Activated CD4-positive, alpha-beta T cell treated with anti-CD3 and anti-CD28 coated beads, Interleukin-2, amount 10 ng/mL, durations not matched to agents 7 days and 5 days (primary cell): ENCODE data around the gene RGMA. TPM values are rescaled to one million over a fixed set of nuclear protein-coding genes. Genes with fewer than 3 reads are reported as not detected.

Source experiments
- CTCF ChIA-PET: fragments of 350-600 bp; sonication (Branson Sonifier 250); formaldehyde crosslinking; loops from one replicate; lab custom pipeline; 2021; ENCODE audit warnings: antibody characterized with exemption; lab: Charles Lee
- POLR2A ChIA-PET: fragments of 350-600 bp; sonication (Branson Sonifier 250); formaldehyde crosslinking; loops from one replicate; lab custom pipeline; 2021; ENCODE audit warnings: antibody characterized with exemption; lab: Charles Lee
- DNase-seq: peaks from one replicate; pipeline ENCODE4 v3.0.0-alpha.2; 2020
- H3K27ac Mint-ChIP-seq: one replicate; pipeline ENCODE4 v1.8.0; 2021; ENCODE audit warnings: mild to moderate bottlenecking, moderate library complexity, mixed read lengths
- H3K27me3 Mint-ChIP-seq: one replicate; pipeline ENCODE4 v1.8.0; 2021; ENCODE audit warnings: mixed read lengths
- H3K36me3 Mint-ChIP-seq: one replicate; pipeline ENCODE4 v1.8.0; 2021; ENCODE audit warnings: low read depth, mixed read lengths
- H3K4me1 Mint-ChIP-seq: one replicate; pipeline ENCODE4 v1.8.0; 2021; ENCODE audit warnings: mixed read lengths
- H3K4me3 Mint-ChIP-seq: one replicate; pipeline ENCODE4 v1.8.0; 2021; ENCODE audit warnings: mild to moderate bottlenecking, moderate library complexity, mixed read lengths
- H3K9me3 Mint-ChIP-seq: one replicate; pipeline ENCODE4 v1.8.0; 2021; ENCODE audit warnings: mixed read lengths
- total RNA-seq, 2 experiments: library from RNA; stranded (reverse); gene quantifications; one replicate each; pipeline ENCODE4 v1.2.3, GENCODE V29; 2021

Gene RGMA
- total RNA-seq, 2 experiments from 2014 or later = 0.15 to 0.25 TPM

DNA sequence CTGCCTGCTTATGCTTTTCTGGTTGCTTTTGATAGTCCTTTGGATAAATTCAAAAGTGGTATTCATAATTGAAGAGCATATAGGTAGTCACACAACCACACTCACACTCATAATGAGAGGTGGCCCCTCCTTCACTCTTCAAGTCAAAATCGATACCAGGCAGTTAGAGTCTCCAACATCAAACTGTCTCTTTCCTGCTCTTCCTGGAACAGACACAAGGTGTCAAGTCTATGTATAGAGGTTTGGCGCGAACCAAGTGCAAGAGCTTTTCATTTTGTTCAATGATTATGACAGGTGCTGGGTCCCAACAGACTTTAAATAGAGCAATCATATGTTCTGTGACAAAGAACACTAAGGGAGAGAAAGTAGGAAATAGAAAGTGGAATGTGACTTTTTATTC, 29.9 kb upstream of the RGMA start:
- no peak for DNase-seq
- H3K4me3 Mint-ChIP-seq = no peak overlapping the region
- ChIA-PET POLR2A (no interaction called here), CTCF (no interaction called here)
- H3K27ac Mint-ChIP-seq = no peak overlapping the region
- no peaks in the 10 kb centered on the region for H3K9me3 Mint-ChIP-seq
- H3K4me1 Mint-ChIP-seq = peaks cover 7% of the 10 kb centered on the region
- no peaks in the 10 kb centered on the region for H3K36me3 Mint-ChIP-seq
- peaks cover 7% of the 10 kb centered on the region for H3K27me3 Mint-ChIP-seq

DNA sequence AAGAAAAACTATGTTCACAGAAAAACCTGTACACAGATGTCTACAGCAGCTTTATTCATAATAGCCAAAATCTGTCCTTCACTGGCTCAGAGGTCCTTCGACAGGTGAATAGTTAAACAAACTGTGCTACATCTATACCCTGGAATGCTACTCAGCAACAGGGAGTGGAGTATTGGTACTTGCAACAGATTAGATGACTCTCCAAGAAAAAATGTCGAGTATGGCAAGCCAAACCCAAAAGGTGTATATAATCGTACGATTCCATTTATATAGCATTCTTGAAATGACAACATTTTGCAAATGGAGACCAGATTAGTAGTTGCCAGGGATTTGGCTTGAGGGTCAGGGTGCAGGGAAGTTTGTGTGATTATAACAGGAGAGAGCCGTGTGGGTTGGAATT, 22.4 kb upstream of the RGMA start:
- CTCF ChIA-PET = no interaction called here
- Mint-ChIP-seq H3K9me3 (no peaks in the 10 kb centered on the region), H3K27me3 (peaks cover 45% of the 10 kb centered on the region), H3K27ac (no peak overlapping the region), H3K4me1 (peaks cover 2% of the 10 kb centered on the region), H3K4me3 (no peak overlapping the region), H3K36me3 (no peaks in the 10 kb centered on the region)
- POLR2A ChIA-PET = no interaction called here
- DNase-seq = no peak

DNA sequence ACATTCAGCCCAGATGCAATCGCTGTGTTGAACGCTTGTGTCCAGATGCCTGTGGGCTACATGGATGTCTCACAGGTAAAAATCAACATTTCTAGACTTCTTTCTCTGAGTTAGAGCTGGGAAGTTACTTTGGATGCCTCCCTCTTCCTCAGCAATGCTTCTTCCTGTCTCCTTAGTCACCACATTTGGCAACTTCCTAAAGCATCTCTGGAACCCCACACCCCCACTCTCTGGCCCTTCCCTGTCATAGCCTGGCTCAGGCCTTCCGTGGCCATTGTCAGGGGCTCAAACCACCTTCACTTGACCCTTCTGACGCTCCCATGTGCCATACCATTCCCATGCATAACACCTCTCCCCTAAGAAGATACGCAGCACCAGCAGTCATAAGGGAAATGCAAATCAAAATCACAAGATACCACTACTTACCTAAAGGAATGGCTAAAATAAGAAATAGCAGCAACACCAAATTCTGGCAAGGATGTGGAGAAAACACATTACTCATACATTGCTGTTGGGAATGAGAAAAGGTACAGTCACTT, 21.6 kb upstream of the RGMA start:
- CTCF ChIA-PET = interaction anchor here (1.0 kb wide), 1 partner anchor 23 kb away, joined by 3 read pairs; no protein-coding TSS in a partner anchor
- no peak overlapping the region for H3K27ac Mint-ChIP-seq
- H3K36me3 Mint-ChIP-seq = no peaks in the 10 kb centered on the region
- POLR2A ChIA-PET = no interaction called here
- H3K4me1 Mint-ChIP-seq = peaks cover 2% of the 10 kb centered on the region
- no peak for DNase-seq
- peaks cover 45% of the 10 kb centered on the region for H3K27me3 Mint-ChIP-seq
- H3K9me3 Mint-ChIP-seq = no peaks in the 10 kb centered on the region
- H3K4me3 Mint-ChIP-seq = no peak overlapping the region

DNA sequence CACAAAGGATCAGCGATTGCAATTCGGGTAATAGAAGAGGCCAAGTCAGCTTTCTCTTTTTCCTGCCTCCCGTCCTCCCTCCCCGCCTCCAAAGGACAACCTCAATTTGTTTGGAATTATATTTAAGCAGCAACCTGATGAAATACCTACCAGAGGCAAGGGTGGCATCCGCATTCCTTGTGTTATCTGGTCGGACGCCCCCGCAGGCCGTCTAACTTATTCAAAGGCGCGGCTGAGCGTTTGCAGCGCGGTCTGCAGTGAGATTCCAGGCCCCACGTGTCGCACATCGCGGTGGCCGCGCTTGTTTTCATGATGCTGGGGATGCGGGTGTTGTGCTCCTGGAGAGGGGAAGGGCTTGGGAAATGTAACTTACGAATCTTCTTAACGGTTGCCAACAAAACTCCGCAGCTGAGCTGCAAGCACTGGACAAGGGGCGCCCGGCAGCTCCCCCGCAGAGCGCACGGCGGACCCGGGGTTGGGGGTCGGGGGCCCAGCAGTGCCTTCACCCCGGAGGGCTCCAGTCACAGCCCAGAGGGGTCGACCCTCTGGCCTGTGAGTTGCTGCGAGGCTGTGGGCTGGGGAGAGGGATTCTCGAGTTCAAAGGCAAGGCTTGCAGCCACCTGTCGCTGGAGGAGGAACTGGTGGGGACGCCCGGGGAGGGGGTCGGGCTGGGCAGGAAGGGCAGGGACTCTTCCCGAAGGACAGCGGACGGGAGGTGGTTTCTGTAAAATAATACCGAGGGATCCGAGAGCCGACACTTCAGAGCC, 20.5 kb upstream of the RGMA start:
- Mint-ChIP-seq H3K27me3 (peaks cover 48% of the 10 kb centered on the region), H3K36me3 (no peaks in the 10 kb centered on the region), H3K4me1 (peaks cover 2% of the 10 kb centered on the region), H3K9me3 (no peaks in the 10 kb centered on the region), H3K4me3 (no peak overlapping the region), H3K27ac (no peak overlapping the region)
- DNase-seq = no peak
- ChIA-PET CTCF (no interaction called here), POLR2A (no interaction called here)

DNA sequence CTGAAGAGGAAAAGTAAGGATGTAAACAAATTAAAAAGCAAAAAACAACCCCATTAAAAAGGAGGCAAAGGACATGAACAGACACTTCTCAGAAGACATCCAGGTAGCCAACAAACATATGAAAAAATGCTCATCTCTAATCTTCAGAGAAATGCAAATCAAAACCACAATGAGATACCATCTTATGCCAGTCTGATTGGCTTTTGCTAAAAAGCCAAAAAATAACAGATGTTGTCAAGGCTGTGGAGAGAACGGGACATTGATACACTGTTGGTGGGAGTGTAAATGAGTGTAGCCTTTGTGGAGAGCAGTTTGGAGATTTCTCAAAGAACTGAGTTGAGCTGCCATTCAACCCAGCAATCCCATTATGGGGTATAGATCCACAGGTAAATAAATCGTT, 18.6 kb upstream of the RGMA start:
- no peaks in the 10 kb centered on the region for H3K9me3 Mint-ChIP-seq
- CTCF ChIA-PET = no interaction called here

DNA sequence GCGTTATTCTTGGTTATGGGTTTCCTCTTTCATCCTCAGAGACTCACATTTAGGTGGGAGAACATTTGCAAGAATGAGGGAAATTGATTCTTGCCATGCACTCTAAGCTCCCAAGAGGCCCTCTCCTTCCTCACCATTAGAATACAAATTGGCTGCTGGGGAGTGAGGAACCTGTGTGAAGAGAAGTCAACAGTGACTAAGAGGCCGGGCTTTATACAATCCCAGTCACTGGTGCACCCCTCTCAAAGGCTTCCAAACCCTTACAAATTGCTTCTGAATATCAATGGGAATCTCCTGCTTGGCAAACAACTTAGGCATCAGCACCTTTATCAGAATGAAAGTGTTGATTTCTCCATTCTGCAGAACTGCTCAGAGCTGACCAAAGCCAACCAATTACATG, 16.5 kb upstream of the RGMA start:
- no peak for DNase-seq
- Mint-ChIP-seq H3K27ac (no peak overlapping the region), H3K9me3 (no peaks in the 10 kb centered on the region), H3K4me3 (no peak overlapping the region), H3K27me3 (peaks cover 48% of the 10 kb centered on the region), H3K36me3 (no peaks in the 10 kb centered on the region), H3K4me1 (peaks cover 2% of the 10 kb centered on the region)
- ChIA-PET CTCF (no interaction called here), POLR2A (no interaction called here)

More for the DNA sequence above, 18.6 kb upstream of the RGMA start:
- peaks cover 2% of the 10 kb centered on the region for H3K4me1 Mint-ChIP-seq
- no peak overlapping the region for H3K4me3 Mint-ChIP-seq
- H3K36me3 Mint-ChIP-seq = no peaks in the 10 kb centered on the region
- POLR2A ChIA-PET = no interaction called here
- peaks cover 59% of the 10 kb centered on the region for H3K27me3 Mint-ChIP-seq
- no peak overlapping the region for H3K27ac Mint-ChIP-seq
- DNase-seq = no peak

DNA sequence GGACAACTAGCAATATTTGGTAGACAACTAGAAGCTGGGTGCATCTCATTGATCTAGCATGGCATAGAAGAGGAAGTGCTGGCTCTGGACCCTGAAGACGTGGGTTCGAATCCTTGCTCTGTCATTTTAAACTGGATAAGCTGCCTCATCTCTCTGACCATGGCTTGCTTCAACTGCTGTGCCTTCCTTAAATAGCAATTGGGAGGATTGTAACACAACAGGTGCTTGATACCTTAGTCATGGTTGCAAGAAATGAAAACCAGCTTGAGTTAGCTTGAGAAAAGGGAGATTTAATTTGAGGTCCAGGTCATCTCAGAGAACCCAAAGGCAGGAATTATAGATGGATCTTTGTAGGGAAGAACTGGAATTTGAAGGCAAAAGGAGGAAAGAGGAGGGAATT, 14.8 kb upstream of the RGMA start:
- Mint-ChIP-seq H3K27ac (no peak overlapping the region), H3K9me3 (no peaks in the 10 kb centered on the region), H3K27me3 (peaks cover 36% of the 10 kb centered on the region), H3K4me1 (no peaks in the 10 kb centered on the region), H3K36me3 (no peaks in the 10 kb centered on the region), H3K4me3 (no peak overlapping the region)
- ChIA-PET CTCF (no interaction called here), POLR2A (no interaction called here)
- DNase-seq = no peak

DNA sequence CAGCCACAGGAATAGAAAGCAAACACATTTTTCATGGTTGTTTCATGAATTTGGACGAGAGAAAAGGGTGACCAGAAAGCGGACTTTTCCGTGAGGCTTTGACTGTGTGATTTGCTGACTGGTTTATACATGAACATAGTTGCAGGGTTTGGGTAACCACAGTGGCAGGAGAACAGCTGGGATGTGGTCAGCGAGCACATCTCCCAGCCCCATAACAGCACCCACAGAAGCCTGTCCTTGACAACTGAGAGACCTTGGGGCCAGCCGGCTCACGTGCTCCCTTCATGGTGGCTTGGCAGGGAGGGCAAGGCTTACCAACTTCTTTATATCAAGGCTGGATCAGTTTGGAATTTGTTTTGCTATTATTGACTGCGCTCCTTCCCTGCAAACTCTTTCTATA, 13.2 kb upstream of the RGMA start:
- no peaks in the 10 kb centered on the region for H3K9me3 Mint-ChIP-seq
- DNase-seq = no peak
- no peak overlapping the region for H3K27ac Mint-ChIP-seq
- no peak overlapping the region for H3K4me3 Mint-ChIP-seq
- H3K36me3 Mint-ChIP-seq = no peaks in the 10 kb centered on the region
- CTCF ChIA-PET = interaction anchor here (0.5 to 0.6 kb wide), 2 partner anchors 114 to 260 kb away, joined by 3 read pairs; no protein-coding TSS in a partner anchor
- POLR2A ChIA-PET = no interaction called here
- H3K4me1 Mint-ChIP-seq = no peaks in the 10 kb centered on the region
- peaks cover 22% of the 10 kb centered on the region for H3K27me3 Mint-ChIP-seq

DNA sequence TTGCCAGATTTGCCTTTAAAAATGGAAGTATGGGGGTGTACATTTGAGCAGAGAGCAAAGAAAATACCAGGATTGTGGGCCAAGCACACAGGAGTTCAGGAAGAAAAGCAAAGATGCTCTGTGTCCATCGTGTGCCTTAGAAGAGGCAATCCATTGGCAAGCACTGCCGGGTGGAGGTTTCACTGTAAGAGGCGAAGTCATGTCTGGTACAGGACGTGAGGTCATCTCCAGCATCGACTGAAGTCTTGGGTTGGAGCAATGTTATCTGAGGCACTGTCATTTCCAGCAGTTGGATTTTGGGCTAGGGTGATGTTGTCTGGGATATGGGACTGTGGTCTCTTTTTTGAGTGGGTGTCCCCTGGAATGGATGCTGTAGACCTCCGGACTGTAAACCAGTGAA, 4.8 kb upstream of the RGMA start:
- Mint-ChIP-seq H3K9me3 (no peaks in the 10 kb centered on the region), H3K36me3 (no peaks in the 10 kb centered on the region), H3K27me3 (peaks cover 24% of the 10 kb centered on the region), H3K4me3 (no peak overlapping the region), H3K4me1 (peaks cover 2% of the 10 kb centered on the region), H3K27ac (no peak overlapping the region)
- ChIA-PET CTCF (no interaction called here), POLR2A (no interaction called here)
- DNase-seq = no peak

DNA sequence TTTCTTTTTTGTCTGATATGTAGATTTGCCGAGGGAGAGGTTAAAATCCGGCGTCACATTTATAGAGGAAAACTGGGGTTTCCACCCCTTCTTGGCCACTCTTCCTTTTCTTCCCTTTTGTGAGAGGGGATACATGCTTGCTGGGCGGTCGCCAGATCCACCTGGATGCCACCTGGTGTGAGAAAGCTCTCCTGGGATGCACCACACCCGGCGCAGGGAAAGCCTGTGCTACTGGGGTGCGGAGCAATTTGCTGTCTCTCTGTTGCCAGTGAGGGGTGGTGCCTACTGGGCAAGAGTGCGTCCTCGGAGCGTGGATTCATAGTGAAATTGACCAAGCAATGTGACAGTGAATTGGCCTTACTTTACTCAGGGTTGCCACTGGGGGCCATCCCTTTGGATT, 2.5 kb upstream of the RGMA start:
- no peak for DNase-seq
- no peak overlapping the region for H3K4me3 Mint-ChIP-seq
- H3K9me3 Mint-ChIP-seq = no peaks in the 10 kb centered on the region
- H3K4me1 Mint-ChIP-seq = peaks cover 10% of the 10 kb centered on the region
- H3K36me3 Mint-ChIP-seq = peaks cover 2% of the 10 kb centered on the region
- ChIA-PET POLR2A (no interaction called here), CTCF (no interaction called here)
- no peak overlapping the region for H3K27ac Mint-ChIP-seq
- peaks cover 43% of the 10 kb centered on the region for H3K27me3 Mint-ChIP-seq

DNA sequence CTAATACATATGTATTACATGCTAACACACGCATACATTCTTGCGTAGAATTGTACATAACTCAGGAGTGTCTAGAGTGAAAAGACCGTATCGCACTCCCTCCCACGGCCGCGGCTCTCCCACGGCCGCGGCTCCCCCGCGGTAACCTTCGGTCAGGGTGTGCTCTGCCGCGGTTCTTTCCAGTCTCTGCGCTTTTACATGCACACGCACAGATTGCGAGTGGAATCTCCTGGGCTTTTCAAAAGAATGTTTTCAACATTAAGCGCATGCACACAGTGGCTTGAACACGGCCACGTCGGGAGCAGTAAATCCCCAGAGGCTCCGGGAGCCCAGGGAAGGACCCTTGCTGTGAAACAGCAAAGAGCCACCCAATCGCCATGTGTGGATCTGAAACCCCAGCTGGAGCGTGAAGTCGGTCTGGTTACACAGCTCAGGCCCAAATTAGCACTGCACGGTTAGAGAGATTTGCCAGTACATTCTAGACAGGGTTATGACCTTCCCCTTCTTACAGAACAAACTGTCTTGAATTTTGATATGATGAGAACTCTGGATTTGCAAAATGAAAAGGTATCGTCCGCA, 805 bp upstream of the RGMA start:
- no peak overlapping the region for H3K27ac Mint-ChIP-seq
- H3K4me3 Mint-ChIP-seq = peak overlapping the region; percentile 55
- ChIA-PET POLR2A (no interaction called here), CTCF (interaction anchor here (1.1 kb wide), 1 partner anchor 375 kb away, joined by 3 read pairs; no protein-coding TSS in a partner anchor)
- DNase-seq = no peak
- peaks cover 58% of the 10 kb centered on the region for H3K27me3 Mint-ChIP-seq
- H3K9me3 Mint-ChIP-seq = no peaks in the 10 kb centered on the region
- peaks cover 10% of the 10 kb centered on the region for H3K4me1 Mint-ChIP-seq
- H3K36me3 Mint-ChIP-seq = peaks cover 2% of the 10 kb centered on the region

DNA sequence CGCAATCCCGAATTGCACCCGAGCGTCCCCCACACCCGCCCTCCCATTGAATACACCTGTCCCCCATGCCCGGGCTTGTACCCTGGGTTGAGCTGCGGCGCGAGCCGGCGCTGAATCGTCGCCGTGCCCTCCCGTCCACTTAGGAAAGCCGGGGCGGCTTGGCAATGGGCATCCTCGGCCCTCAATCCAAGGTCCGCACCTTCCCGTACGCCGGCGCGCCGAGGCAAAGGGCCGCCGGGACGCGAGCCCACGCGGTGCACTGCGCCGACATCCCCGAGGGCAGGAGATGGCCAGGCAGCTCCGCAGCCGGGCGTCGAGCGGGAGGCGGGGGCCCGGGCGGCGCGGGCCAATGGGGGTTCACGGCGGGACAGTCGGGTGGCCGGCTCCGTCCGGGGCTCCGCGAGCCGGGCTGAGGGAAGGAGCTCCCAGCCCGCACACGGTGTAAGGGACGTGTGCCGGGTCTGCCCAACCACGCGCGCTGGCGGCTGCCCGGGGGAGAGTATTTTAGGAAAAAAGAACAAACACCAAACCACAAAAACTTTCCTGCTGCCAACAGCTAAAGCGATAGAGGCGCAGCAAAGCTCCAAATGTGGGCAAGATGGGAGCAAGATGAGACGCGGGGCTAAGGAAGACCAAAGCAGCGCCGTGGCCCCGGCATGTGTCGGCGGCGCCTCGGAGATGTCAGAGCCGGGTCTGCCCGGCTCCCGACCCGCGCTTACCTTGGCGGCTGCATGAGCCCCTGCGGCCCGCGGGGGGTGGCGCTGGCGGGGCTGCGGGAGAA, 621 bp downstream of the RGMA start:
- Mint-ChIP-seq H3K27ac (no peak overlapping the region), H3K27me3 (peaks cover 63% of the 10 kb centered on the region)
- POLR2A ChIA-PET = no interaction called here

DNA sequence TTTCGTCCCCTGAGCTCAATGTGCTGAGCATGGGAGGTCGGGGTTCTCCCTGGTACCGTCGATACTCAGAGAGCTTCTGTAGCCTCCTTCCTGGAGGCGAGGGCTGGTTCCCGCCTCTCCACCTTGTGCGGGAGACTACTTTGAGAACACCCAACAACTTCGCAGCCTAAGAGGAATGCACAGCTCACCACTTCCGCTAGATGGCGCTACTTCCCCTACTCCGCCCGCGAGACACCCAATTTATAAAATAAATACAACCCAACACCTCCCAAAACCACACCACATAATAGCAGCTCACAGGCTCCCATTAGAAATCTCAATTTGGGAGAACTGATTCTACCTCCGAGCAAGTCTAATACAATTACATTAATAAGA, 1.2 kb downstream of the RGMA start:
- peaks cover 2% of the 10 kb centered on the region for H3K36me3 Mint-ChIP-seq
- POLR2A ChIA-PET = no interaction called here
- no peaks in the 10 kb centered on the region for H3K9me3 Mint-ChIP-seq
- CTCF ChIA-PET = interaction anchor here (0.6 to 1.6 kb wide), 10 partner anchors 10 to 1032 kb away, joined by 3 to 7 read pairs (median 4); no protein-coding TSS in a partner anchor
- peaks cover 10% of the 10 kb centered on the region for H3K4me1 Mint-ChIP-seq
- H3K27me3 Mint-ChIP-seq = peaks cover 66% of the 10 kb centered on the region
- peak; percentile 76 for DNase-seq
- peak overlapping the region; percentile 71 for H3K4me3 Mint-ChIP-seq
- no peak overlapping the region for H3K27ac Mint-ChIP-seq

More for the DNA sequence above, 621 bp downstream of the RGMA start:
- peaks cover 10% of the 10 kb centered on the region for H3K4me1 Mint-ChIP-seq
- H3K4me3 Mint-ChIP-seq = peak overlapping the region; percentile 71
- no peaks in the 10 kb centered on the region for H3K9me3 Mint-ChIP-seq
- DNase-seq = peak; percentile 13
- CTCF ChIA-PET = interaction anchor here (0.6 to 1.6 kb wide), 8 partner anchors 11 to 1032 kb away, joined by 3 to 7 read pairs (median 4); no protein-coding TSS in a partner anchor
- H3K36me3 Mint-ChIP-seq = peaks cover 2% of the 10 kb centered on the region
